Germinal center (tissue), 1 donor: ENCODE results near the gene UNC119B.

ENCODE experiments used
- DNase-seq: peaks from one replicate; pipeline ENCODE4 v3.0.0; 2012; ENCODE audit warnings: mixed read lengths, low spot score

Gene UNC119B

GRCh38 chr12:120739821-120740613 lies 29.8 kb downstream of the UNC119B start:
- DNase-seq, result no peak

GRCh38 chr12:120740871-120741270 lies 30.6 kb downstream of the UNC119B start:
- DNase-seq, result no peak

- DNase-seq, result no peak
These were observed 31.5 kb downstream of the UNC119B start for GRCh38 chr12:120741476-120742421.

- DNase-seq, result no peak
These were observed 34.8 kb downstream of the UNC119B start for GRCh38 chr12:120744922-120745493.

- DNase-seq, result no peak
These were observed 38.0 kb downstream of the UNC119B start for GRCh38 chr12:120748242-120748641.

- DNase-seq, result no peak
These were observed 39.0 kb downstream of the UNC119B start for GRCh38 chr12:120749256-120749655.

- no peak for DNase-seq
These were observed 40.5 kb downstream of the UNC119B start for GRCh38 chr12:120750806-120751205.

GRCh38 chr12:120751389-120751788 lies 41.1 kb downstream of the UNC119B start:
- no peak for DNase-seq

GRCh38 chr12:120754792-120755191 lies 44.5 kb downstream of the UNC119B start:
- DNase-seq, result no peak

- no peak for DNase-seq
These were observed 45.0 kb downstream of the UNC119B start for GRCh38 chr12:120755269-120755668.

- no peak for DNase-seq
These were observed 47.0 kb downstream of the UNC119B start for GRCh38 chr12:120757226-120757742.

- no peak for DNase-seq
These were observed 47.7 kb downstream of the UNC119B start for GRCh38 chr12:120757949-120758348.

GRCh38 chr12:120758798-120759590 lies 48.7 kb downstream of the UNC119B start:
- no peak for DNase-seq

GRCh38 chr12:120759591-120760348 lies 49.5 kb downstream of the UNC119B start:
- no peak for DNase-seq

- no peak for DNase-seq
These were observed 50.3 kb downstream of the UNC119B start for GRCh38 chr12:120760349-120761254.

GRCh38 chr12:120761519-120761934 lies 51.3 kb downstream of the UNC119B start:
- DNase-seq, result no peak

- no peak for DNase-seq
These were observed 51.8 kb downstream of the UNC119B start for GRCh38 chr12:120762086-120762485.

GRCh38 chr12:120763250-120763649 lies 53.0 kb downstream of the UNC119B start:
- no peak for DNase-seq

- no peak for DNase-seq
These were observed 54.6 kb downstream of the UNC119B start for GRCh38 chr12:120764816-120765215.

GRCh38 chr12:120766566-120766965 lies 56.3 kb downstream of the UNC119B start:
- DNase-seq, result no peak
